ENCODE data around the gene ARID1B. TPM values are rescaled to one million over a fixed set of nuclear protein-coding genes. Genes with fewer than 3 reads are reported as not detected.

Gene ARID1B
- total RNA-seq, 1 experiment from 2014 or later, result 63.9 TPM

GRCh38 chr6:156984178-156984738 lies 207.1 kb downstream of the ARID1B start:
- ChIA-PET CTCF (interaction anchor here (0.6 kb wide), 1 partner anchor 11 kb away, joined by 3 read pairs; no protein-coding TSS in a partner anchor), POLR2A (interaction anchor here (0.7 kb wide), 1 partner anchor 19 kb away, joined by 6 read pairs; no protein-coding TSS in a partner anchor)
- TF ChIP-seq CTCF (IDR thresholded peaks at IDR 0.05; ENCODE audit: unreplicated experiment), result no peak
- DNase-seq (ENCODE audit: unreplicated experiment), result no peak
- Mint-ChIP-seq H3K9me3 (ENCODE audit: unreplicated experiment) (no peaks in the 10 kb centered on the region), H3K4me1 (ENCODE audit: insufficient read depth, unreplicated experiment) (peaks cover 42% of the 10 kb centered on the region), H3K27me3 (ENCODE audit: insufficient read depth, unreplicated experiment) (no peaks in the 10 kb centered on the region), H3K36me3 (ENCODE audit: insufficient read depth, unreplicated experiment) (peaks cover 4% of the 10 kb centered on the region), H3K27ac (ENCODE audit: low read depth, unreplicated experiment) (peak overlapping the region; percentile 51), H3K4me3 (ENCODE audit: unreplicated experiment) (no peak overlapping the region)
- no TSS peak for BruUV-seq (replicated peaks)
- intact Hi-C loops (cut with micrococcal nuclease), result no loop called here

GRCh38 chr6:156985309-156985708 lies 208.1 kb downstream of the ARID1B start:
- POLR2A ChIA-PET, result interaction anchor here (0.9 kb wide), 1 partner anchor 60 kb away, joined by 3 read pairs; no protein-coding TSS in a partner anchor
- H3K4me3 Mint-ChIP-seq (ENCODE audit: unreplicated experiment), result no peak overlapping the region
- H3K9me3 Mint-ChIP-seq (ENCODE audit: unreplicated experiment), result no peaks in the 10 kb centered on the region
- CTCF ChIA-PET, result interaction anchor here (0.6 kb wide), 2 partner anchors 13 to 33 kb away, joined by 3 read pairs; no protein-coding TSS in a partner anchor
- H3K27ac Mint-ChIP-seq (ENCODE audit: low read depth, unreplicated experiment), result no peak overlapping the region
- H3K27me3 Mint-ChIP-seq (ENCODE audit: insufficient read depth, unreplicated experiment), result no peaks in the 10 kb centered on the region
- BruUV-seq (replicated peaks), result no TSS peak
- intact Hi-C loops (cut with micrococcal nuclease), result no loop called here
- no peak for TF ChIP-seq CTCF (IDR thresholded peaks at IDR 0.05; ENCODE audit: unreplicated experiment)
- DNase-seq (ENCODE audit: unreplicated experiment), result no peak
- peaks cover 4% of the 10 kb centered on the region for H3K36me3 Mint-ChIP-seq (ENCODE audit: insufficient read depth, unreplicated experiment)
- peaks cover 41% of the 10 kb centered on the region for H3K4me1 Mint-ChIP-seq (ENCODE audit: insufficient read depth, unreplicated experiment)

- BruUV-seq (replicated peaks), result no TSS peak
- no peaks in the 10 kb centered on the region for H3K27me3 Mint-ChIP-seq (ENCODE audit: insufficient read depth, unreplicated experiment)
- H3K9me3 Mint-ChIP-seq (ENCODE audit: unreplicated experiment), result no peaks in the 10 kb centered on the region
- CTCF ChIA-PET, result no interaction called here
- TF ChIP-seq CTCF (IDR thresholded peaks at IDR 0.05; ENCODE audit: unreplicated experiment), result no peak
- DNase-seq (ENCODE audit: unreplicated experiment), result peak; percentile 10
- intact Hi-C loops (cut with micrococcal nuclease), result no loop called here
- POLR2A ChIA-PET, result interaction anchor here (0.5 to 1.0 kb wide), 3 partner anchors 30 to 208 kb away, joined by 3 read pairs; no protein-coding TSS in a partner anchor
- H3K4me3 Mint-ChIP-seq (ENCODE audit: unreplicated experiment), result no peak overlapping the region
- H3K27ac Mint-ChIP-seq (ENCODE audit: low read depth, unreplicated experiment), result no peak overlapping the region
- H3K4me1 Mint-ChIP-seq (ENCODE audit: insufficient read depth, unreplicated experiment), result peaks cover 26% of the 10 kb centered on the region
- peaks cover 4% of the 10 kb centered on the region for H3K36me3 Mint-ChIP-seq (ENCODE audit: insufficient read depth, unreplicated experiment)
Measured at GRCh38 chr6:156988276-156989158, 211.3 kb downstream of the ARID1B start.

- Mint-ChIP-seq H3K4me3 (ENCODE audit: unreplicated experiment) (no peak overlapping the region), H3K27ac (ENCODE audit: low read depth, unreplicated experiment) (no peak overlapping the region), H3K36me3 (ENCODE audit: insufficient read depth, unreplicated experiment) (peaks cover 4% of the 10 kb centered on the region), H3K27me3 (ENCODE audit: insufficient read depth, unreplicated experiment) (no peaks in the 10 kb centered on the region), H3K4me1 (ENCODE audit: insufficient read depth, unreplicated experiment) (peaks cover 18% of the 10 kb centered on the region), H3K9me3 (ENCODE audit: unreplicated experiment) (no peaks in the 10 kb centered on the region)
- ChIA-PET POLR2A (interaction anchor here (0.8 kb wide), 1 partner anchor 31 kb away, joined by 3 read pairs; no protein-coding TSS in a partner anchor), CTCF (no interaction called here)
- no peak for TF ChIP-seq CTCF (IDR thresholded peaks at IDR 0.05; ENCODE audit: unreplicated experiment)
- BruUV-seq (replicated peaks), result no TSS peak
- DNase-seq (ENCODE audit: unreplicated experiment), result no peak
- intact Hi-C loops (cut with micrococcal nuclease), result no loop called here
Measured at GRCh38 chr6:156989159-156989806, 212.1 kb downstream of the ARID1B start.

Measured in MCF 10A (cell line).